GM21423 (cell line): ENCODE measurements around the gene AP3M1.

Experiments used
- ATAC-seq: cut with Tn5 transposase; IDR thresholded peaks from one replicate; pipeline ENCODE4 v1.9.1; 2021; ENCODE audit warnings: mild to moderate bottlenecking, moderate library complexity; ENCODE audit not compliant: unreplicated experiment

Gene AP3M1

DNA sequence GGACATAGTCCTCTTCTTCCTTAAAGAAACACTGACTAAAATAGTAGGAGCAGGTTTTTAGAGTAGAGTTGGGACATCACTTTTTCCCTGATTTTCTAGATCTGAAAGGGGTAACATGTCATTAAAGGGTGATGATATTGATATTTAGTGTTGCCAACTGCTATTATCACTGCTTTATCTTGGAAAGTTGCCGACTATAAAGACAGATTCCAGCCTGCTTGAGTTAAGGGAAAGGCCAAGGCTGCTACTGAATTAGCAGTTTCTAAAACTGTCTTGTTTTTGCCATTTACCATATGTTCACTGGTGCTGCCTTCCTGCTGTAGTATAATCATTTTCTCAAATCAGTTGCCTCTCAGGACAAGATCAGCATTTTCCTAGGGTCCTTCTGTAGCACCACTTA, 29.7 kb downstream of the AP3M1 start:
- ATAC-seq: no peak

DNA sequence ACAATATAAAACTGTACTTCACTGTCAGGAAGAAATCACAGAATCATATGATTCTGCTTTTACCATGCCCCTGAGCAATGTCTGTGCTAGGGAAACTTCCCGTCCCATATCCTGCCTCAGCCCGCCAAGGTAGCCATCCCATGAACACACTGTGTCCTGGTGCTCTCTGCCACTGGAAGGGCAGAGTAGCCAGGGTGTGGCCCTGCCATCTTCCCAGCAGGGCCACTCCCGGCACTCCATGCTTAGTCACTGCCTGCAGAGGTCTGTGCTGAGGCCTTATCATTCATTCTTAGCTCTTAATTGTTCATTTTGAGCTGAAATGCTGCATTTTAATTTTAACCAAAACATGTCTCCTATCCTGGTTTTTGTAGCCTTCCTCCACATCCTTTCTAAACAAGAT, 31.8 kb downstream of the AP3M1 start:
- ATAC-seq: no peak

DNA sequence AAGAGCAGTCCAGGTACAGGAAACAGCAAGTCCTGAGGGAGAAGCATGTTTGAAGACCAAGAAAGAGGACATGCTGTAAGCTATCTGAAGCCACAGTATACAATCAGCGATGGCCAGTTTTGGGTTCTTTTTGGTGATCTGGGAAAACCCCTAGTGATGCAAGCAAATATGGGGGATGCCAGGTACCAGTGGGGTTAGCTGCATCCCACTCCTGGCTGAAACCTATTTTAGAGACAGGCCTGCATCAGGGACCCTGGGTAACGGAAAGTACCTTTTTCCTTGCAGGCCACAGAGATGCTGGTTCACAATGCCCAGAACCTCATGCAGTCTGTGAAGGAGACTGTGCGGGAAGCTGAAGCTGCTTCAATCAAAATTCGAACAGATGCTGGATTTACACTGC, 32.9 kb downstream of the AP3M1 start:
- ATAC-seq: no peak

DNA sequence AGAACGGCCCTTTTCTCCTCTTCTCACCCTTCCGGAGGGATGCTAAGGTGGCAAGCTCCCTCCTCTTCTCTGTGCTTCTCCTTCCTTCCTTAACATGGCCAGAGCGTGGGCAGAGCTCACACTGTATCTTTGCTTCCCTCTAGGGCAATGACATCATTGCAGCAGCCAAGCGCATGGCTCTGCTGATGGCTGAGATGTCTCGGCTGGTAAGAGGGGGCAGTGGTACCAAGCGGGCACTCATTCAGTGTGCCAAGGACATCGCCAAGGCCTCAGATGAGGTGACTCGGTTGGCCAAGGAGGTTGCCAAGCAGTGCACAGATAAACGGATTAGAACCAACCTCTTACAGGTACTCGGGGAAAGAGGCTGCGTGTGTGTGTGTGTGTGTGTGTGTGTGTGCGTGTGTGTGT, 36.6 kb downstream of the AP3M1 start:
- ATAC-seq: no peak

DNA sequence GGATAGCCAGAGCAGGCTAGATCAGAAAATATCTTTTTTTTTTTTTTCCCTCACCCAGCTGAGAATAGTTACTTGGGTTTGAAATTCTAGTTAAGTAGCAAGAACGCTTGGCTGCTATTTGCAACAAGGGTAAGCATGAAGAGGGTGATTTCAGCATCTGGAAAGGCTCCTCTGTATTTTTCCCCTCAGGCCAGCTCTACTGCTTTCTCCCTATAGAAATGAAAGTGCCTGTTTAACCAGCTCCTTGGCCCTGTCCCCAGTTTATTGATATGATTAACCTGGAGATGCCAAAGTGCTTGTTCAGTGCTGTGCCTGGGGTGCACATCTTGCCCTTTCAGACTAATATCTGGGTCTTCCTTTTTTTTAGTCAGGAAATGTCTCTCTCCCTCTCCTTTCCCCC, 37.1 kb downstream of the AP3M1 start:
- no peak for ATAC-seq

DNA sequence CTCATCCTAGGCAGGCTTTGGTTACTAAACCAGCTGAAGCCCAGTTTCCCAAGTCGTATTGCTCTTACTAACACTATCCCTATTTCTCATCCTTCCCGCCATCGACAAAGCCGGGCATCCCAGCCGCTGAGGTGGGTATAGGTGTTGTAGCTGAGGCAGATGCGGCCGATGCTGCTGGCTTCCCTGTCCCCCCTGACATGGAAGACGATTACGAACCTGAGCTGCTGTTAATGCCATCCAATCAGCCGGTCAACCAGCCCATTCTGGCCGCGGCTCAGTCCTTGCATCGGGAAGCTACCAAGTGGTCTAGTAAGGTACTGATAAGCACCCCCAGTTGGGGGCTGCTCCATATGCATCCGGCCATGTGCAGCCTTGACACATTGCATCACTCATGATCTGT, 38.8 kb downstream of the AP3M1 start:
- ATAC-seq: no peak

DNA sequence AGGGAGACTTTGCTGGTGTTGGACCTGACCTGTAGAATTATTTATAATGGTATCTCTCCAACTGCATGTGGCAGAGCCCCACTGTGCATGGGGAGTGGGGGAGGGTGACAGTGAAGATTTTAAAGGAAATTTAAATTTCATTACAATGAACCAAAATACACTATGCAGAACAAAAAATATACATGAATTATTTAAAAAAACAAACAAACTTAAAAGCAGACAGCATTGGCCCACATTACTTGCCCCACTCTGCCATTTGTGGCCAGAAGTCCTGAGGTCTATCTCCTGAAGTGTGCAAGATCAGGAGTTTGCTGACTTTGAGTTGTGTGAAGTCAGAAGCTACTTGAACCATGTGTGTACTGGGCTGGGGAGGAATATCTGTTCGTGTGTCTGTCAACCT, 40.5 kb downstream of the AP3M1 start:
- ATAC-seq: no peak

DNA sequence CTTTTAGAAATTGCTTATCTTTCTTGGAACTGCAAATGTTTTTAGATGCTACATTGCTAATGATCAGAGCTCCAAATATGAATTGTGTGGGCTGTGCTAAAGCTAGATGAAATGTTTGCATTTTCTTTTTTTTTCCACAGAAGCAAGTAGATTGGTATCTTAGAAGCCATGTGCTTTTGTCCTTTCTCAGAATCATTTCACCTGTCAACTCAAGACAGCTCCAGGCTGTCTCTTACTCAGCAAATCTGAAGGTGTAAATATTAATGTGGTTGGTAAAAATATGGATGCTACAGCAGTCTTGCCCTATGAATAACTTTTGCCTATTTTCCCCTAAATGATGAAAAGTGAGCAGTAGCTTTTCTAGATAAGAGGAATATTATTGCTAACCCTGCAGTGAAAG, 41.2 kb downstream of the AP3M1 start:
- ATAC-seq: no peak

DNA sequence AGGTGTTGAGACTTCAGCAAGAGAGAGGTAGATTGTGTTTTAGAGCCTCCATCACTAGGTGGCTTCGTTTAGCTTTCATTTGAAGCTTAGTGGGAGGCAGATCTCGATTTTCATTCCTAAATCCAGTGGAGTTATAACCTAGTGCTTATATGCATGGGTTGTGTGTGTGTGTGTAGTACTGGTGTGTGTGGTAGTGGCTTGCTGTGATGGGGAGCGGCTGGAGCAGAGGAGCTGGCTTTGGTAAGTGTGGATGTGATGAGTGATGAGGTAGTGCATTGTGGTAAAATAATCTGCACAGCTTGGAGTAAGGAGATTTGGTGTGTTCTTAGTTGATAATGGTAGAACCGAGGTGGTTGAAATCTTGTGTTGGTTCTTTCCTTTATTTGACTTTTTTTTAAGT, 43.2 kb downstream of the AP3M1 start:
- ATAC-seq: no peak

DNA sequence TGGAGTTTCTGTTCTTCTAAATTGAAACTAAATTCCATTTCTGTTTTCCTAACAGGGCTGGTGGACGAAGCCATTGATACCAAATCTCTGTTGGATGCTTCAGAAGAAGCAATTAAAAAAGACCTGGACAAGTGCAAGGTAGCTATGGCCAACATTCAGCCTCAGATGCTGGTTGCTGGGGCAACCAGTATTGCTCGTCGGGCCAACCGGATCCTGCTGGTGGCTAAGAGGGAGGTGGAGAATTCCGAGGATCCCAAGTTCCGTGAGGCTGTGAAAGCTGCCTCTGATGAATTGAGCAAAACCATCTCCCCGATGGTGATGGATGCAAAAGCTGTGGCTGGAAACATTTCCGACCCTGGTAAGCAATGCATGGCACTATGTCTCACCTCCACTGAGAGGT, 45.6 kb downstream of the AP3M1 start:
- no peak for ATAC-seq

DNA sequence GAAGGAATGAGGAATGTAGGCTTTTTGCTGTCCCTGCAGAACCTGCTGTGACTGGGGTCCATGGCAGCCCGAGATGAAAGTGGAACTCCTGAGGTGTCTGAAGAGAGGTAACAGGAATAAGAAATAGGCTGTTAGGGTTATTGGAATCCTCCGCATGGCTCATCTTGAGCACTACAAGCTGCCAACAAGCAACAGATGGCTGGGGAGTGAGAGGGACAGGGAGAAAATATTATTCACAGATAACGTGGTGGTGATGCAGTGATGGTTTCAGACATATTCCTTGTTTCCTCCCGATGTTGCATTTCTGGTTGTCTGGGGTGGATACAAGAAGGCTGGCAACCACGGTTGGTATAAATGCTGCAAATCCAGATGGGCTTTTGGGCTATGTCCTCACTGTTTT, 46.1 kb downstream of the AP3M1 start:
- ATAC-seq: no peak

DNA sequence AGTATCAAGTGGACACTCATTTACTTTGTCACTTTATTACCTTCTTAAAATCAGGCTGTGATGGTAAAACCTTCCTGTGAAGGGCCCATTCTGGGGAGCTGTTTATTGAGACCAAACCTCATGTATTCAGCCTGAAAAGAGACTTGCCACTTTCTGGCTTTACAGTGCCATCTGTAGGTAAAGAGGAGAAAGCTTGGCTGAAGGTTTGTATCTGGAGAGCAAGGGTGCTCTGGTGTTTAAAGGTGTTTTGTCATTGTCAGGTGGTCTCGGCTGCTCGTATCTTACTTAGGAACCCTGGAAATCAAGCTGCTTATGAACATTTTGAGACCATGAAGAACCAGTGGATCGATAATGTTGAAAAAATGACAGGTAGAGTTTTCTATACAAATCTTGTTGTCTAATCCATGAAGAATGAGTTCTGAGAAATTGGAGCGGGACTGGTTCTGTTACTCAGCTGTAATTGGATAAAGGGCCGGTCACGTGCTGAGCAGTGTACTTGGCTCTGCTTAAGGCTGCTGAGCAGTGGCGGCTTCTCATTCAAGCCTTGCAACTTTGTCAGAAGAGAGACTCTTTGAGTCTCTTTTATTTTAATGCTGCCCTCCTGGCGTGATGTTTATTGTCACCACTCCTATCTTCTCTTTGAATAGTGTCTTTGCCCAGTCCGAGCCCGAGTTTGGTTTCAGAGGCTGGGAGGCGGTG, 46.9 kb downstream of the AP3M1 start:
- ATAC-seq: no peak

DNA sequence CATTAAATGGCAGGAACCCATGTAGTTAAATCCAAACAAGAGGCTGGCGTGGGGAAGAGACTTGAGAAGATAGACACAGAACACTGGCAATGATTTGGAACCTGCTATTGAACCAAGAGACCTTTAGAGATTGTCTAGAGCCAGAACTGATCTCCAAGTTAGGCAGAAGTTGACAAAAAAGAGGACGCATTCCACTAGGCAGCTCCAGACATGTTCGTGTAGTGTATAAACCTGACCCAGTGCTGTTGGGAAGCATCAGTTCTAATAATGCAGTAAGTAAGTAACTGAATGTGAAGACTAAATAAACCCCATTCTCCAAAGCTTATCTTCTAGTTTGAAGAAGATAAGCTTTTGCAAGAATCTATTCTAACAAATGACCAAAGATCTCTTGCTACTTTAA, 50.8 kb downstream of the AP3M1 start:
- no peak for ATAC-seq

DNA sequence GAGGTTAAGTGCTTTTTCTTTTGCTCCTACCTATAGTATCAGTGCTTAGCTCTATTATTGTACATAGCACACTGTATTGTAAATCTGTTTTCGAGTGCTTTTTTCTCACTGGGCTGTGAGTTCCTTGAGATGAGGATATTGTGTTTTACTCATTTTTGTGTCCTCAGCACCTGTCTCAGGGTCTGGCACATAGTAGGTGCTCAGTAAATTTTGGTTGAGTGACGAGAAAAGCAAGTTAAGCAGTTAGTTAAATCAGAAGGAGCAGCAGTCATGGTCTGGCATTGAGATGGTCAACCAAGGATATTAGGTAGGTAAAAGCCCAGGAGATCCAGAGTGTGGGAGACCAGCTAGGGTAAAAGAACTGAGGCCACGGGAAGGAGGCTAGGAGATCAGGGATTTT, 51.2 kb downstream of the AP3M1 start:
- no peak for ATAC-seq

DNA sequence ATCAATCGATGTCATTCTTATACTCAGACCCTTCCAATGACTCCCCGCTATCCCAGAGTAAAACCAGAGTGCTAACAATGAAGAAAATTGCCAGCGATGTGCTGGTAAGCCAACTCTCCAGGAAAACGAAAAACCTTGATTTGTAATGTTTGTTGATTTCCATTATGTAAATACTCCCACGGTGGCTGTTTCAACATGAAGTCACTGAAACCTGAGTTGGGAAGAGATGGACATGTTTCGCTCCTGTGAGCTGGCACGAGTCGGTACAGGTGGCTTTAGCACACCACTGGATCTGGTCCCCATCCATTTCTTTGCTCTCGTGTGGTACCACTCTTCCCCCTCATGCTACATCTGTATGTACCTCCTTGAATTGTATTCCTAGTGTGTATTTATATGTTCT, 52.9 kb downstream of the AP3M1 start:
- no peak for ATAC-seq

DNA sequence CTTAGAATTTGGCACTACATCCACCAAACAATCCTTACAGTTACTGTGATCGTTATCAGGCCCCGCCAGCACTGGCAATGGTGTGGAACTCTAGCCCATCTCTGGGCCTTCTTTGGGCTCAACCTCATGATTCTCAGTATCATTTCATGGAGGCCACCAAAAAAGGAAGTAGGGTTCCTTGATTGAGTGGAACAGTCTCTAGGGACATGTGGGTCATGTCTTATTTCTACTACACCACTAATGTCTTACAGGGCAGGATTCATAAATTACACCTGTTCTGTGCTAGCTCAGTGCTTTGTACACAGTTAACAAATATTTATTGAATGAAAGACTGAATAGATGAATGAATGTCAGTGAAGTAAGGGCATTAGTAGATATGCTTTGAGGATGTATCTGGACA, 53.9 kb downstream of the AP3M1 start:
- ATAC-seq: peak; percentile 96

DNA sequence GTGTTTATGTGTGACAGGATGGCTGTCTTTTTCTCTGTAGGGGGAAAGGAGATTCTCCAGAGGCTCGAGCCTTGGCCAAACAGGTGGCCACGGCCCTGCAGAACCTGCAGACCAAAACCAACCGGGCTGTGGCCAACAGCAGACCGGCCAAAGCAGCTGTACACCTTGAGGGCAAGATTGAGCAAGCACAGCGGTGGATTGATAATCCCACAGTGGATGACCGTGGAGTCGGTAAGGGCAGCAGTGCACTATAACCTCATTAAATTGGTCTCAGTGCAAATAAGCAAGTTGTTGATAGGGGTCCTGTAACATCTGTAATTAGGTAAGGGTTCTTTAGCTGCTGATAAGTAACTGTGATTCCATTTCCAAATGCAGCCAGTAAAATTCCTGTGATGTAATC, 56.4 kb downstream of the AP3M1 start:
- ATAC-seq: no peak

DNA sequence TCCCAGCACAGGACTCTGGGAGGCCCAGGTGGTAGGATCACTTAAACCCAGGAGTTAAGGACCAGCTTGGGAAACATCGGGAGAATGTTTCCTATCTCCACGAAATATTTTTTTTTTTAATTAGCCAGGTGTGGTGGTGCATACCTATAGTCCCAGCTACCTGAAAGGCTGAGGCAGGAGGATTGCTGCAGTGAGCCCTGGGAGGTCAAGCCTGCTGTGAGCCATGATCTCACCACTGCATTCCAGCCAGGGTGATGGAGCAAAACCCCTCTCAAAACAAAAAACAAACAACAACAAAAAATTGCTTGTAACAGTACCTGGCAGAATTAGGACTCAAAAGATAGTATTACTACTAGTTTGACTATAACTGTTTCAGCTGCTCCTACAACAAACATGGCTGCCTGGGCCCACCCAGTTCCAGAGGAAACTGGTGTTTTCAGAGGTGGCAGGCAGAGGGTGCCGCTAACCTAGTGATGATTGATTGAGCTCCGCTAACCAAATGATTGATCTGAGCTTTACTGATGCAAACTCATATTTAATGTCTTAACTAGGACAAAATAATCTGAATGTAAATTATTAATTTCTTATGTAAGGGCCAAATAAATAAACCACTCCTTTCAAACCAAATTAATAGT, 57.0 kb downstream of the AP3M1 start:
- no peak for ATAC-seq

DNA sequence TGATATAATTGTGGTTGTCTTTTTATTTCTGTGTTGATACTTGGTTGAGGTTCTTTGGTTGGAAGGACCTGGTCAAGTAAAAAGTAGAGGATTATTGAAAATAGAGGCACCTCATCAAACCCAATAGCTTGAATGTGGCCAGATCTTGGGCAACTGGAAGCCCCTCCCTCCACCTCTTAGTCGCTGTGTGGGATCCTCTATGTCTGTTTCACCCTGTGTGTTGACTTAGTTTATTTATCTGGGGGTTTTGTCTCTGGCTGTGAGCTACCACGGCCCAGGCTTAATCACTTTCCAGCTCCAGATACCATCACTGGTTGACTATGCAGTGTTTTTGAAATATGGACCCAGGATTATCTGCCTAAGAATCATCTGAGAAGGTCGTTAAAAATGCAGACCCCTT, 58.3 kb downstream of the AP3M1 start:
- no peak for ATAC-seq

DNA sequence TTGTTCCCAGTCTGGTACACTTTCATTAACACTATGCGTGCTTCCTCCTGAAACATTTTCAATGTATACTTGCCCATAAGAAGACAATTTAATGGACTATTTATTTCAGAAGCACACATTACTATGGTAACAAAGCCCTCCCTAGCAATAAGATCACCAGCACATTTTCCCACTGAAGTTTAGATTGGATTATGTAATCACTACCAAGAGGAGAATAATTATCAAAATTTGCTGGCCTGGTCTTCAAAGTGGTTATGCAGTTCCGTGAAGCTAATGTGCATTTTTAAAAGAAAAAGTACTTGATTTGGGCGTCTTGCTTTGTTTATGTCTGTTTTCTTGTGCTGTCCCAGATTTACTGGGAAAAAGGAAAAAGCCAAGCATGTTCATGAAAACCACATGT, 61.9 kb downstream of the AP3M1 start:
- ATAC-seq: no peak

DNA sequence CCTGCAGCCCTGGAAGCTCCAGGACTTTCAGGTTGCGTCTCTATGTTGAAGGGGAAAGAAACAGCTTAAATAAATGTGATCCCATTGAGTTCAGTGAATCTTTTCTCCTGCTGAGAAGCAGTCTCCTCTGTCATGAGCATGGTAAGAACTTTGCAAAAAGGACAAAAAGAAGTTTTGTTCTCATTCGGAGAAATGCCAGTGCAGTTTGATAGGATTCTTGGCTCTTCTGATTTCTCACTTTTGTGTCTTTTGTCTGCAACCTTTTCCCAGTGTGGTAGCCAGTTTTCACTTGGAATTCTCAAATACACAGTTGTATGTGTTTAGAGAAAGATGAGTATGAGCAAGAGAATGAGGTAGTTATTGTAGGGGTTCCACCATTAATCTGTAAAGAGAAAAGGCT, 64.3 kb downstream of the AP3M1 start:
- ATAC-seq: no peak

DNA sequence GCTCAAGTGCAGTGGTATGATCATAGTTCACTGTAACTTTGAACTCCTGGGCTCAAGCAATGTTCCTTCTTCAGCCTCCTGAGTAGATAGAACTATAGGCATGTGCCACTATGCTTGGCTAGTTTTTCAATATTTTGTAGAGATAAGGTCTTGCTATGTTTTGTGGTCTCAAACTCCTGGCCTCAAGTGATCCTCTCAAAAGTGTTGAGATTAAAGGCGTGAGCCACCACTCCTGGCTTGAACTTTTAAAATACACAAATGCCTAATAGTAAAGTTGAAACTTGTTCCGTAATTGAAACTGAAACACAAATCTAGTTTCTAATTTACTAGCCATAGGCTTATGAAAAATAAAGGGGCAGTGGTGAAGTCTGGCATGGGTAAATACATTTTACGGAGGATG, 65.7 kb downstream of the AP3M1 start:
- ATAC-seq: peak; percentile 75

DNA sequence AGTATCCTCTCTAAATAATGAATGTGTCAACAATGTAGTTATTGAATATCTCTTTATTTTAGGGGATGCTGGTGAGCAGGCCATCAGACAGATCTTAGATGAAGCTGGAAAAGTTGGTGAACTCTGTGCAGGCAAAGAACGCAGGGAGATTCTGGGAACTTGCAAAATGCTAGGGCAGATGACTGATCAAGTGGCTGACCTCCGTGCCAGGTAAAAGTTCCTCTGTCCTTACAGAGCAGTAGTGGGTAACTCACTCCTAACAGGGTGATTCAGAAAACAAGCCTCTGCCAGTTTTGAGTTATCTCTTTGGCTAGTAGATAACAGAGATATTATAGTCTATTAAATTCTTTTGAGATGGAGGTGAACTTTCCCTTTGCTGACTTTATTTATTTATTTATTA, 67.3 kb downstream of the AP3M1 start:
- ATAC-seq: no peak
